GM12873 (cell line): ENCODE measurements around the gene PPAN.

Experiments
- CTCF ChIP-seq: IDR thresholded peaks from 2 replicates; pipeline ENCODE4 v1.5.1; 2012; ENCODE audit warnings: low read depth, mild to moderate bottlenecking, moderate library complexity, low read length, control low read depth; ENCODE audit not compliant: insufficient read depth; ENCODE audit errors: missing control alignments

Gene PPAN

GRCh38 chr19:10124429-10124828, 18.3 kb downstream of the PPAN start:
- no peak for TF ChIP-seq CTCF

GRCh38 chr19:10126213-10126639, 20.1 kb downstream of the PPAN start:
- no peak for TF ChIP-seq CTCF

- TF ChIP-seq CTCF, result no peak
Measured at GRCh38 chr19:10132905-10133304, 26.7 kb downstream of the PPAN start.

- TF ChIP-seq CTCF, result no peak
Measured at GRCh38 chr19:10133596-10133995, 27.4 kb downstream of the PPAN start.

GRCh38 chr19:10134040-10134439, 27.9 kb downstream of the PPAN start:
- no peak for TF ChIP-seq CTCF

- TF ChIP-seq CTCF, result no peak
Measured at GRCh38 chr19:10135551-10136334, 29.6 kb downstream of the PPAN start.

- no peak for TF ChIP-seq CTCF
Measured at GRCh38 chr19:10136936-10137335, 30.8 kb downstream of the PPAN start.
